NCI-H345 treated with DMSO at 0.1 percent for 48 hours (cell line): ENCODE results near the gene KATNA1.
"Not testable (repeated sequence)": the region's sequence is repeated elsewhere in the genome, so short reads cannot be mapped to it uniquely, and the experiment has no call there.

ENCODE experiments used
- DNase-seq: peaks from one replicate; lab custom pipeline; 2025; ENCODE audit not compliant: unreplicated experiment; lab: John Stamatoyannopoulos, UW

KATNA1 gene

DNA sequence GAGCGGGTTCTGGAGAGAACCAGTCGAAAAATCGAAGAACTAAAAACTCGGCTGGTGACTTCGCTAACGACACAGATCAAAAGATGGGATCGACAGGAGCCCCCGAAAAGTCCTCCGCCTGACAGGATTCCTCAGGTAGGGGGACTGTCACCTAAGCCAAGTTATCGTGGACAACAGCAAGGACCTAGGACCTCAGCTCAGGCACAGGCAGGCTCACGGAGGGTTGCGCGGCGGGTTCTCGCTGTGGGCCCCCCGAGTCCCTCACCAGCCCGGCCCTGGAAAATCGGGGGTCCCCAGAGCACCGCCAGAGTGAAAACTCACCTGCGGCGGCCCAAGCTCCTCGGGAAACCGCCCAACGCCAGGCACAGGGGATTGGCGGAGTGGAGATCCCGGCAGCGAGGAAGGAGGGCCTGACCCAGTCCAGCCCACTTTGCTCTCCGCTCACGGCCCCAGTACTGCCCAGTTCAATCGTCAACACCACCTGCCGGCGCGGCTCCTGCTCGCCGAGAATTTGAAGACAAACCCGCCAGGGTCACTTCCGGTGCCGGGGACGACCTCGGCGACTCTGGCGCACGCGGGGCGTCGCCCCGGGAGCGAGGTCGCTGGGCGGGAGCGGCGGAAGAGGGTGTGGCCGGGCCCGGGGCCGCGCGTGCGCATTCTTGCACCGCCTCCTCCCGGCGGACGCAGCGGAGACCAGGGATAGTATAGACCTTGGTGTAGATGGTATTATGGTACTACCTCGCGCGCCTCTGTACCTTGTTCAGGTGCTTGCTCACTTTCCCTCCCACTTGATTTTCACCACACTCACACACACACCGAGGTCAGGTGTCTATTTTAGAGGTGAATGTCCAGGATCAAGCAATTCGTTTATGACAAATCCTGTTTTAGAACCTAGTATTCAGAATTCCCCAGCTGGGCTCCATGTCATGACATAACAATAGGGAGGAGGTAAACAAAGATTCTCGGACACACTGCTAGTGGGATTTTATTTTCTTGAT is at the start of gene KATNA1:
Gene KATNA1 (minus strand): TSS at position 567 of the 998 bp plus-strand sequence. CDS start 10,167 bp downstream, outside the sequence.
- DNase-seq = peak; percentile 83

DNA sequence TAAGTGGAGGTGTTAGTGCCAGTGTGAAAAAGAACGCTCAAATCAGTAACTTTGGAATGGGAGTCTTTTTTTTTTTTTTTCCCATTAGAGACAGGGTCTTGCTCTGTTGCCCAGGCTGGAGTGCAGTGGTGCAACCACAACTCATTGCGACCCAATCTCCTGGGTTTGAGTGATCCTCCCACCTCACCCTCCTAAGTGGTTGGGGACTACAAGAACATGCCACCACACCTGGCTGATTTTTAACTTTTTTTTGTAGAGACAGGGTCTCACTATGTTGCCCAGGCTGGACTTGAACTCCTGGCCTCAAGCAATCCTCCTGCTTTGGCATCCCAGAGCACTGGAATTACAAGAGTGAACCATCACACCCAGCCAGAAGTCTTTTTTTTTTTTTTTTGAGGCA is 49.7 kb upstream of the KATNA1 start:
- no peak for DNase-seq

DNA sequence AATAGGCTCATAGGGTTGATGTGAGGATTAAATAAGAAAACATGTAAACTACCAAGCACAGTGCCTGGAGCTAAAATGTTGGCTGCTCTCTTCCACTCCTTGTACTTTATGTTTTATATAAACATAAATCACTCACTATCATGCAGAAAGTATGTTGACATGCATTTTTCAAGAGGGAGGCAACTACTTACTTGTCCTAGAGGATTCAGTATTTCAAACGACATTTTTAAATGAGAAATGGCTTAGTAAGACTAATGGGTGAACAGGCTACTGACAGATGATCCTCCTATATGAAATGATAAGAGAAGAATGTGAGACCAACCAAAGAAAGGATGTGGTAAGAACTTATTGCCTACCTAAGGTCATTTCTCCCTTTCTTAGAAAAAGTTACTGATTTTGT is 48.4 kb upstream of the KATNA1 start:
- DNase-seq = no peak

DNA sequence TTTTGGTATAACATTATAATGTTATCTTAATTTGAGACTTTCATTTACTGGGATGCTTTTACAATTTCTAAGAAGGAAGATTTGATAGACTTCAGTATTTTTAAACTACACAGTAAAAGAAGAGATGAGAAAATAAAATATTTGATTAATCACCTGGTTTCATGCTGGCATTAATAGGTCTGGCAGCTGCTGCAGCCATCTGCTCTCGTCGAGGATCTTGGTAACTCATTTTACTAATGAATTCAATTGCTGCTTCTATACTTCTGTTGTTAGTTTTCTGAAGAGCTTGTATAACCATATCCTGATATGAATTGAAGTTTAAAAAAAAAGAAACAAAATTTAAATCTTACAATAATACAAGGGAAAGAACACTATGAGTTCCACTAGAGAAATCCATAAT is 46.4 kb upstream of the KATNA1 start:
- no peak for DNase-seq

DNA sequence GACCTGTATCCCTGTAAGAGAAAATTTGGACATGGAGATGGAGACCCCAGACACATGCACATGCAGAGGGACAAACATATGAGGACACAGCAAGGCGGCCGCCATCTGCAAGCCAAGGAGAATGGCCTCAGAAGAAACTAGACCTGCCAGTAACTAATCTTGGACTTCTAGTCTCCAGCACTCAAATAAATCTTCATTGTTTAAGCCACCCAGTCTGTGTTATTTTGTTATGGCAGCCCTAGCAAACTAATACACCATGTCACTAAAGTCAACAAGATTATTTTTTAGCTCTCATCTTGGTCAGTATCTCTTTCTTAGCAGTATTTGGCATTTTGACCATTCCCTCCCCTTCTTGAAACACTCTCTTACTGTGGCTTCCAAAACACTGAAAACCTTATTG is 42.7 kb upstream of the KATNA1 start:
- DNase-seq = no peak

DNA sequence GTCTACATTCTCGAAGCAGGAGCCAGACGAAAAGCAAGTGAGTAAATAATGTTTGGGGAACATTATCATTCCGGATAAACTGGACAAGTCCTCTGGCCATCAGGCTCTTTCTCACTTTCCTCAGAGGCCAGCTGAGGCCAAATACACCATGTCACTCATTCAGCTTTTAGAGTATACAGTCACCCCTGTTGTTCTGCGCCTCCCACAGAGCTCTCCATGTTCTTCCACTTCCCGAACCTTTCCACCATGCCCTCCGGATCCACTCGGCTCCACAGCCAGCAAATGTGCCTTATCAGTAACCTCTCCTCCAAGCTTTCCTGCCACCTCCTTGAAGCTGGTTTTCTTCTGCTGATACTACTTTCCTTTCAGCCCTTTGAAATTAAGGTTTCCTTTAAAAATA is 37.7 kb upstream of the KATNA1 start:
- DNase-seq = no peak

DNA sequence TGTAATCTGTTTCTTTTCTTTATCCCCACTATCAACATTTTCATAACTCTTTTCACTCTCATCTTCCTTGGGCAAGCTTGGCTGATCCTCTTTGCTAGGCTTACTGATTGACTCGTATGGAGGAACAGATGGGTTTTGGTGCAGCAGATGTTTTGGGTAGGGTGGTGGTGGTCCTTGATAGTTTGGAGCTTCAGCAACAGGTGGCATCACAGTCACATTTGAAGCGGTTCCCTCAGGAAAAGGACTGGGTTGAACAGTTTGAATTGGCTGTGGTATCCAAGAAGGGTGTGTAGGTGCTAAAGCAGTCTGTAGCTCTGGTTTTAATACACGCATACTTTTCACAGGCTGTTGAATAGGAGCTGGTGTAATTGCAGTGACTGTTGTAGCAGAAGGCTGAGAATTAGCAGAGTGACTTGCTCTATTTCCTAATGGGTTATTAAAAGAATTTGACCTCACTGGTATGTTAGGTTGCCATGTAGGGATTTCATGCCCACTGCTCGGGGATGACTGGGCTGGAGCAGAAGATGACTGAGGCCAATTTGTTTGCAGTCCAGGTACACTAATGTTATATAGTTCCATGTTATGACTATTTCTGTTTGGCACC is 34.8 kb upstream of the KATNA1 start:
- no peak for DNase-seq

DNA sequence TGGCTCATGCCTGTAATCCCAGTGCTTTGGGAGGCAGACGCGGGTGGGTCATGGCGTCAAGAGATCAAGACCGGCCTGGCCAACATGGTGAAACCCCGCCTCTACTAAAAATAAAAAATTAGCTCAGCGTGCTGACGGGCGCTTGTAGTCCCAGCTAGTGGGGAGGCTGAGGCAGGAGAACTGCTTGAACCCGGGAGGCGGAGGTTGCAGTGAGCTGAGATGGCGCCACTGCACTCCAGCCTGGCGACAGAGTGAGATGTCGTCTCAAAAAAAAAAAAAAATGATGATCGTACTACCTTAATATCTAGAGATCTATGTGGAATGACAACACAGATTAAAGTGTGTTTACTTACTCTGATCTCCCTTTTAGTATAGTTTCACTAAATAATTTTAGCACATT is 33.3 kb upstream of the KATNA1 start:
- not testable (repeated sequence) for DNase-seq

DNA sequence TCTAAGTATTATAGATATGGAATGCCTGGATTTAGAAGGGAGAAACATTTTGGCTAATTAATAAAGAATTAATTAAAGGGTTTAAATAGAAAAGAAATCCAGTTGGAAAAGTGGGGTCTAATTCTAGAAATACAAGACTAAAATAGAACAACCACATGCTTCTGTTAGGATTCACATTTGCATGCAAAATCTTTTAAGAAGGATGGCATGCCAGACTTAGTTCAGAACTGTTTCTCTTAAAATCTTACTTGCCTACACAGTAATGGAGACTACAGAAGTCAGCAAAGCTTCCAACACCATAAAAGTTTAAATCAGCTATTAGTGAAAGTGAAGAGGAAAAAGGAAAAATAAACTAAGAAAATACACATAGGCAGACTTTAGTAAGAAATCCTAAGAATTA is 32.7 kb upstream of the KATNA1 start:
- no peak for DNase-seq

DNA sequence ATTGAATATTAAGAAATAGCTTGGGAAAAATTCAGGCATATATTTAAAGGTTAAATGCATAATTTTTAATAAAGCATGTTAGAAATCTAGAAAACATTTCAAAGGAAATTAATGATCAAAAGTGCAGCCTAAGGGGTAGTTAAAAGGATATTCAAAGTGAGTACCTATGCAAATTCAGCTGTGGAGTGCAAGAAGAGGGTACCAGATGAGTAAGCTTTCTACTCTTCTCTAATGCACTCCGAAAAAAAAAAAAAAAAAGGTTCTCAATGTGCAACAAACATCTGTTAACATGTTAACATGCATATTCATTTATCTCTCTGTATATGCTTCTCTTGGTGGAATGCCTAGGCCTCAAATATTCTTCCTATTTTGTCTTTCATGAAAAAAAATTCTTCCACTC is 32.0 kb upstream of the KATNA1 start:
- DNase-seq = no peak

DNA sequence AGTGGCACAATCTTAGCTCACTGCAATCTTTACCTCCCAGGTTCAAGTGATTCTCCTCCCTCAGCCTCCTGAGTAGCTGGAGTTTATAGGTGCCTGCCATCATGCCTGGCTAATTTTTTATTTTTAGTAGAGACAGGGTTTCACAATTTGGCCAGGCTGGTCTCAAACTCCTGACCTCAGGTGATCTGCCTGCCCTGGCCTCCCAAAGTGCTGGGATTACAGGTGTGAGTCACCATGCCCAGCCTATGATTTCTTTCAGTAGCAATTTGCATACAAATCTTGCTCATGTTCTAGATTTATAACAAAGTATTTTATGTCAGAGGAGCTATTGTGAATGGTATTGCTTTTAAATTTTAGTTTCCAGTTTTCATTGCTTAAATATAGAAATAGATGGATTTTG is 23.8 kb upstream of the KATNA1 start:
- not testable (repeated sequence) for DNase-seq

DNA sequence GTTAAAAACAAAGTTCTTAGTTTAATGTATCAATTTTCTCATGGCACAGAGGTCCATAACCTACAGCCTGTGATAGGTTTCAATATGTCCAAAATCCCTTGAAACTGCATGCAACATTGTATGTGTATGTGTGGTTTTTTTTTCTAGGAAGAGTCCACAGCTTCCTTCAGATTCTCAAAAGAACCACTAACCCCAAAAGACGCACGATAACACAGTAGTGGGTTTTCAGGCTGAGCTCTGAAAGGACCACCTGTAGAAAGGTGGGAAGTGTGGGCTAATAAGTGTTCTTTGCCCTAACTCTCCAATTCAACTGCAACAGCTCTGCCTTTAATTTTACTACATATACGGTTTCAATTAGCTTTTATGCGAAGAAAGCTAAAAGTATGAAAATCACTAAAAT is 11.5 kb upstream of the KATNA1 start:
- DNase-seq = no peak

DNA sequence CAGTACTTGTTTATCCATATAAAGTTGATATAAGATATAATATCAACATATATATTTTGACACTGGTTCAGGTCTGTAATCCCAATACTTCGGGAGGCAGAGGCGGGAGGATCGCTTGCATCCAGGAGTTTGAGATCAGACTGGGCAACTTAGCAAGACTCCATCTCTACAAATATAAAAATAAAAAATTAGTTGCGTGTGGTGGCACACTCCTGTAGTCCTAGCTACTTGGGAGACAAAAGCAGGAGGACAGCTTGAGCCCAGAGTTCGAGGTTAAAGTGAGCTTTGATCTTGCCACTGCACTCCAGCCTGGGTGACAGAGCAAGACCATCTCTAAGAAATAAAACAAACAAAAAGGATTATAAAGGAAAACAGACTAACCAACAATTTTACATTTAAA is 8.9 kb upstream of the KATNA1 start:
- DNase-seq = no peak

DNA sequence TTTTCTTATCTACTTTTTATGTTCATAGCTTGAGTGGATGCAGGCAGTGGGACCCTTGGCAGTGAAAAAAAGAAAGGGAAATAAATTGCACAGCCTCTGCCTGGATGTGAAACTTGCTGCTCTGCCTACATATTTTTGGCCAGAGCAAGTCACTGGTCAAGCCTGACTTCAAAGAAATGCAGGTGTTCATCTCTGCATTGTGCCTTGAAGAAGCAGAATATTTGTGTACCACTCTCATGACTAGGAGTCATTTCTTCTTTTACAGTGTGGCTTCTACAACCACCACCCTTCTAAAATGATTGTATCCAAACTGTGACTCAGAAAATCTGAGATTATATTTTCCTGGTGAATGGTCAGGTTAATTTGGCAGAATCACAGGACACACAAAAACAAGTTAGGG is 2.5 kb upstream of the KATNA1 start:
- DNase-seq = no peak

DNA sequence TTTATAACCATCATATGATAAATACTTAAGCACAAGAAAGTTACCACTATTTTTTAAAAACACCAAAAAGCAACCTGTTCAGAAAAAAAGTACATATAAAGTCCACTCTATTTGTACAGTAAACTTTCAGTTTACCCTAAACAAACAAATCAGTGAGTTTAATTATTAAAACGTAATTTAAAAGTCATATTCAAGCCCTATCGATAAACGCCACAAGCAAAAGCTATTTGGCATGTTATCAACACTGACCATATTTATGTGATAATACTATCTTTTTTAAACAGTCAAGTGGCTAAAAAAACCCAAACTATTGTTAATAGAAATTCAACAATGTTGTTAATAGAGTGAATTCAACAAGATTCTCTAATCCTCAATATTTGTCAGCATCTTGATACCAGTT is 1.9 kb downstream of the KATNA1 start:
- no peak for DNase-seq

DNA sequence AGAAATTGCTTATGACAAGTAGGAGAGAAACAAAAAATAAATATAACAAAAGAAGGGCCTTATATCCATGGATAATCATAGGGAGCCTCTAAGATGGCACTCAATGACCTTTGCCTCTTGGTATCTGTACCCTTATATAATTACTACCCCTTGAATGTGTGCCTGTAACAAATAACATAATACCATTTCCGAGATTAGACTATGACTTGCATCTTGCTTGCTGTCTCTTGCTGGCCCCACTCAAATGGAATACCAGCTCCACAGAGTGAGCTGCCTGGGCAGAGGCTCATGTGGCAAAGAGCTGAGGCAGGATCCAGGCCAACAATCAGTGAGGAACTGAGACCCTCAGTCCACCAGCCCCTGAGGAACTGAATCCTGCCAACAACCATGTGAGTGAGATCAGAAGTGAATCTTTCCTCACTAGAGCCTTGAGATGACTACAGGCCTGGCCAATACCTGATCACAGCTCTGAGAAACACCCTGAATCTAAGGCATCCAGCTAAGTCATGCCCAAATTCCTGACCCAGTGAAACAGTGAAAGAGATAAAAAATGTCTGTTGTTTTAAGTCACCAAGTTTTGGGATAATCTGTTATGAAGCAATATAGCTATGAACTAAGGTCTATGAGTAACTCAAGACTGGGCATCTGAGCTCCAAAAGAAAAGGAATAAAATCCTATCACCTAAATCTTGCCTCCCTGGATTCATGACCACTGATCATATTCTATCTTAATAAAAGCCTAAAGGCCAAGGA is 5.5 kb downstream of the KATNA1 start:
- no peak for DNase-seq

DNA sequence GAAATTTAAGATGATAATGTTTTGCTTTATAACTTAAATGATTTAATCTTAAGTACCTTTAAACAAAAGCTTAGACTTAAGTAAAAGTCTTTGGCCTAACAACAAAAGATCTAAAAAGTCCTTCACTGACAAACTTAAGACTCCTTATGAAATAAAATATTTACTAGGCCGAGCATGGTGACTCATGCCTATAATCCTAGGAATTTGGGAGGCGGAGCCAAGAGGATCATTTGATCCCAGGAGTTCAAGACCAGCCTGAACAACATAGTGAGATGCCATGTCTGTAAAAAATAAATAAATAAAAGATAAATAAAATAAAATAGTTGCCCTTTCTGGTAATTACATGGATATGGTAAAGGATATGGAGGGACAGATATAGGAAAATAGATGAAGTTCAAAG is 12.4 kb downstream of the KATNA1 start:
- no peak for DNase-seq

DNA sequence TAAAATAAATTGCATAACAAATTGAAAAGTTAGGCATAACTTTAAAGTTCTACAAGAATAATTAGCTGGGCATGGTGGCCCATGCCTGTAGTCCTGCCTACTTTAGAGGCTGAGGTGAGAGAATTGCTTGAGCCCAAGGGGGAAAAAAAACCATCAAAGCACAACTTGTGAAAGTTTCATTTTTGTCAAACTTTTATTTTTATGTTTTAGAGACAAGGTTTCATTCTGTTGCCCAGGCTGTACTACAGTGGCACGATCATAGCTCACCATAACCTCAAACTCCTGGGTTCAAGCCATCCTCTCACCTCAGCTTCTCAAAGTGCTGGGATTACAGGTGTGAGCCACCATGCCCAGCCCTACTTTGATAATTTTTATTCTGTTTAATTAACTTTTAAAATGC is 14.2 kb downstream of the KATNA1 start:
- DNase-seq = no peak

DNA sequence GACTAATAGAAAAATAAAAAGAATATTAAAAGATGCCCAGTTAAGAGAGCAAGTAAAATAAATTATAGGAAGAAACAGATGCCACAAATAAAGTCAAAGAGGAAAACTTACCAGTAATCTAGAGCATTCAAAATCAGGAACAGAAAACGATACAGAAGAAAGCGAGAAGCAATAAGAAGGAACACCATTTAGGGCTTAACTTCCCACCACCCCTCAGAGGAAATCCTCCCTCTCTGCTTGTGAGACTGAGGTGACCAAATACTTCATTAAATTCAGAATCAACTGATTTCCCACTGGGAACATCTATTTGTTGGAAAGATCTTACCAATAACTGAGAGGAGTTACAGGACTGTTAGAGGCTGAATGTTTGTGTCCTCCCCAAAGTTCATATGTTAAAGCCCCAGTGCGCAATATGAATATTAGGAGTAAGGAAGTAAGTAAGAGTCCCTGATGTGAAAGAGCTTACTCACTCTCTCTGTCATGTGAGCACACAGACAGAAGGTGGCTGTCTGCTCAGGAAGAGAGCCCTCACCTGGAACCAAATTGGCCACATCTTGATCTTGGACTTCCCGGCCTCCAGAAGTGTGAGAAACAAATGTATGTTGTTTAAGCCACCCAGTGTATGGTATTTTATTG is 19.5 kb downstream of the KATNA1 start:
- DNase-seq = no peak

DNA sequence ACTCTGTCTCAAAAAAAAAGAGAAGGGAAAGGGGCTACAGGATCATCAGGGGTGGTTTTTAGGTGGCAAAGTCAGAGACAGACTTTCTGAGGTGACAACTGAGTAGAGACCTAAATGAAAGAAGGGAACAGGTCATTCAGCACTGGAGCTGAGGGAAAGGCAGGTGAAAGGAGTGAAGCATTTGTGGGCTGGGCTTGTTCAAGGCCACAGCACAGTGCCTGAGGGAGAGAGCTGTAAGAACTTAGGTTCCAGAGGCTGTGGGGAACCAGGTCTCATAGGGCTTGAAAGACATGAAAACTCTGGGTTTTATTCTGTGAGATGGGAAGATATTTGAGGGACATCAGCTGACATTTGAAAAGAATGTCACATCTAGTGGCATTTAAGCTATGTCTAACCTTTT is 20.8 kb downstream of the KATNA1 start:
- DNase-seq = no peak

DNA sequence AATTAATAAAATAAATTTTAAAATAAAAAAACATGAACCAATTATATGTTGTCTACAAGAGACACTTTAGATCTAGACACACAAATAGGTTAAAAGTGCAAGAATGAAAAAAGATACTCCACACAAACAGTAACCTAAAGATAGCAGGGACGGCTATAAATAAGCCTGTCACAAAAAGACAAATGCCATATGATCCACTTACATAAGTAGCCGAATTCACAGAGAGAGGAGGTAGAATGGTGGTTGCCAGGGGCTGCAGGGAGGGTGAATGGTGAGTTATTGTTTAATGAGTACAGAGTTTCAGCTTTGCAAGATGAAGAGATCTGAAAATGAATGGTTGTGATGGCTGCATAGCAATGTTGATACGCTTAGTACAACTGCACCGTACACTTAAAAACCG is 32.7 kb downstream of the KATNA1 start:
- no peak for DNase-seq
